GF-D8 (cell line): Measurements from ENCODE around the gene ANKH.
A peak's percentile ranks its signal among the peaks of the same experiment; 100 is the strongest.

Experiments used
- DNase-seq: peaks from one replicate; lab custom pipeline; 2025; lab: John Stamatoyannopoulos, UW

ANKH gene

DNA sequence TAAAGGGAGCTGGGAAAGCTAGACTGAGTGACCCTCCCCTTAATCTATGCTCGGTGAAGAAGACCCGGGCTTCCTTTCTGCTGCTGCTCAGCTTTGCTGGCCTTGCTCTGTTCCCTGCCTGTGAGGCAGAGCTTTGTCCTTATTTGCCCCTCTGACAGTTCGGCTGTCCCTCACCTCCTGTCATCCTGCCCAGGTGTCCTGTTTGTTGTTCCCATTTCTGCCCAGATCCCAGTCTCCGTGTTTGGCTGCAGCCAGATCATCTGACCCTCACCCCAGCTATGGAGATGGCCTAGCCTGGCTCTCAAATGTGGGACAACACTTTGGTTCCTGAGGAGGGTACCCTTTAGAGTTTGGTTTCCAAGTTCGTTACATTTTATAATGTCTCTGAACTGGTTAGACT, 186.8 kb downstream of the ANKH start:
- DNase-seq, result no peak

DNA sequence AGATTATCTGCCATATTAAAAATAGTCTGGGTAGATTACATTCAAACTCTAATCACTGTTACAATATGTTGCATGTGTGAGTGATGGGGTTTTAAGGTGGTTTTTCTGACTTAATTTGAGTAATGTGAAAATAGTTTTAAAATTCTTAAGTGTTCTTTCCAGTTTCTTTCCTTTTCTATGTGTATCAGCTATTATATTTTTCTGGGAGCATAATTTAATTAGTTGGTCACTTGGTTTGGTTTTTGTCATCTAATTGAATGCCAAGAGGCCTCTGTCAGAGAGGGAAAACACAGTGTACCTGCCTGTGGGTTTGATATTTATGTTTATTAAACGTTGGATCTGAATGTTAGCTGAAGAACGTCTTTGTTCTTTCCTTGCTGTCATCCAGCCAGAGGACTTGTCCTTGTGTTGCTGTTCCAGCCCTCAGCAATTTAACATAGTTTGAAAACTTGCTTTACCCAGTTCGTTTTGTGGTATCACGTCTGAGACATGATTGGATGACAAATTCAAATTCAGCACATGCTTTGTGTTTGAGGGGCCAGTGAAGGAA, 187.6 kb downstream of the ANKH start:
- no peak for DNase-seq

DNA sequence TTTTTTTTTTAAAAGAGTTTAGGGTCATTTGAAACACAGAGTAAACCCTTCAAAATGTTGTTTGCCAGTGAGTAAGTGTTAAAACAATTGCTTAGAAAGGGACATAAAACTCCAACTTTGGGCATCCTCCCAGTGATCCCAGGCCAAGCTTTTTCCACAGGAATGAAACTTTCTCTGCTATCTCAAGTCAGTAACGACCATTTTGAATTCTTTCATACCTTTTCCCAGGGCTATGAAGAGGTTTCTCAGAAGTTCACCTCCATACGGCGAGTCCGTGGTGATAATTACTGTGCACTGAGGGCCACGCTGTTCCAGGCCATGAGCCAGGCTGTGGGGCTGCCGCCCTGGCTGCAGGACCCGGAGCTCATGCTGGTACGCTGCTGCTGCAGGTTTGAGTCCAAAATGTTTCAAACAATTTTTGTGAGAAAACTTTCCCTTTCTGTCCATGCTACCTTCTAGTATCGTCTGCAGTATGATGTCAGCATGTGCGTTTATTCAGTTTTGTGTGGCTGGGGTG, 190.3 kb downstream of the ANKH start:
- DNase-seq, result no peak

DNA sequence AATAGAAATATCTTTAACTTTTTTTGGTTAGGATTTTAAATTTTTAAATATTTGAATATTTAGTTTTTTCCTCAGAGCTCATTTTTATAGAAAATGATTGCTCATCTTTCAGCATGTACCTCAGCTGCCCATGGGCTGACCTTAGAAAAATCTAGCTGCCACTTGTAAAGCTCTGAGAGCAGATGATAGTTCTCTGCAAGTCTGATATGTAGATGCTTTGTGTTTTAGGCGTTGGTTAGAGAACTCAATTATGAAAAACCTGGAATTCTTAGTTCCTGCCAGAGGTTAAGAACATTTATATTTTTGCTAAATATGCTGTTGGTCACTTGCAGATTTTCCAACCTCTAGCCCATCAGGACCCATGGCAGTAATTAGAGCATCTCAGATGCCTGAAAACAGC, 192.0 kb downstream of the ANKH start:
- no peak for DNase-seq

DNA sequence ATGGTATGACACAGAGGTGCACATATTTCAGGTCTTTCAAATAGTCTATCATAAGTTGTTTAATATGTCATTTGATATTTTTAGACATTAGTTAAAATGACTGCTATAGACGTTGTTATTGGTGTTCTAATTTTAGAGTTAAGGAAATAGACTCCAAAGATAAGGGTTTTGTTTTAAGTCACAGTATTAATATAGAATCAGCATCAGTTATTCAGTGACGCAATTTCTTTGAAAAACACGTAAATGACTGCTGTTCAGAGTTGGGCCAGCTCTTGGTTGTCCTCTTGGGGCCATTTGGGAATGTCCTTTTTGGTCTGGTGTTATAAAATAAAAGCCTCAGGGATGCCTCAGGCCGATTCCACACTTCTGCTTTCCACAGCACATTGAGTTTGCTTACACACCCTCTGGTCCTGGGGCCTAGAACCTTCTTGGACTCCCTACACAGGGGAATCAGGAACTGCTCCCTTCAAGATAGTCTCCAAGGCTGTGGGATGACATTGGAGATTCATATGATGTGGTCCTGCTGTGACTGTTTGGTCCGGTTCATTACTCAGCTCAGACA, 192.7 kb downstream of the ANKH start:
- no peak for DNase-seq

DNA sequence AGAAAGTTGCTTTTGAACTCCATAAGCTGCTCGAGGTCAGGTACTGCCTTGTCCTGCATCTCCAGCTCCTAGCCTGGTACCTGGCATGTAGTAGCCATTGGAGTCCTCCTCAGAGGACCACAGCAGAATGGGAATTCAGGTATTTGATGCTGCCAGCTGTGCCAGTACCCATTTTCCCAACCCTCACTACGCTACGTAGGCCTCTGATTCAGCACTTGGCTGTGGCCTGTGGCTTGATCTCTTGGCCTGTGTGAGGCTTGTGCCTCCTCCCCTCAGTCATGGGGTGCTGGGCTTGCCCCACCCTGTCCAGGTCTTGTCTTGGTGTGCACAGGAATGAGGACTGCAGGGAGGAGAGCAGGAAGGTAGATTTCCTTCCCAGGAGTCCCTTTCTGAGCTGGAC, 195.3 kb downstream of the ANKH start:
- peak; percentile 43 for DNase-seq

DNA sequence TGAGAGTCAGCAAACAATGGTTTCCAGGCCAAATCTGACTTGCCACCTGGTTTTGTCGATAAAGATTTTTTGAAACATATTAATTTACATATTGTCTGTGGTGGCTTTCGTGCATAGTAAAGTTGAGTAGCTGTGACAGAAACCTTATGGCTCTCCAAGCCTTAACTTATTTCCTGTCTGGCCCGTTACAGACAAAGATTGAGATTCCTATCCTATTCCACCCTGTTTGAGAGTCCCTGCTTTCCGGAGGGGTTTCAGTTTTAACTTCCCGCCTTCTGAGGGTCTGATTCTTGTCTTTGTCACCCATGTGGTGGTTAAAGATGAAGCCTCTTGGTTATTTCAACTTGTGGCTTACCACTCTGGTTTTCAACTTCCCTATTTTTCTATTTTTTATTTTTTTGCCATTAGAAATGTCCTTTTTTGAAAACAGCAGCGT, 195.7 kb downstream of the ANKH start:
- peak; percentile 61 for DNase-seq

DNA sequence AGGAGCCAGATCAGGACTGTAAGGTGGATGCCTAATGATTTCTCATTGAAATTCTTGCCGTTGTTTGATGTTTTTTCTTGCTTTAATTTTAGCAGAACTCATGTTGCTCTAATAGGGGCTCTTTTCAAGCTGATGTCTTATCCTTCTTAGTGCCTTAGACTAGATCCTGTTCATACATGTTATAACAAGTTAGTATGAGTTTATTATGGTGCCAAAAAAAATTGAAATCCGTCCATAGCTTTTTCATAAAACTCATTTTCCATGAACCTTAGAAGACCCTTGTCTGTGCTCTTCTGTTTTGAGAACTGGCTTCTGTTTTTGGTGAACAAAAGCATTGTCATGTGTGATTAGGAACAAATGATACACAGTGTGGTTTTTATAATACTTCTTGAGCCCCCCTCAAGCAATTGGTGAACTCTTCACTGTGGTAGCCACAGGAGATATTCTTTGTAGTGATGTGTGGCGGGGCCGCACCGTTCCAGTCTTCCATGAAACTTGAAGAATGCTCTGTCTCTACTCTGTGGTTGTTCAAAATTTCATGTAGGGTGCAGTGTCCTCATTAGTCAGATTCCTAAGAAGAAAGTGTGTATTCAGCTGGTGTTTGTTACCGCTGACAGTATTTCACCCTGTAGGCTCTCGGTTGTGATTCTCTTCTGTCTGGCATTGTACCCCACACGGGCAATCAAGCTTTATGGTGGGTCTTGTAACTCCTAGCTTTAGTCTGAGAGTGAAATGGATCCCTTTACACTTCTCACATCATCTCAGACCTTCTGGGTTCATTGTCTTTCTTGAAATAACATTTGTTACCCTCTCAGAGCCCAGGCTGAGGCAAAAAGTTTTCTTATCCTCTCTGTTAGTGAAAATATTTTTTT, 196.4 kb downstream of the ANKH start:
- no peak for DNase-seq

DNA sequence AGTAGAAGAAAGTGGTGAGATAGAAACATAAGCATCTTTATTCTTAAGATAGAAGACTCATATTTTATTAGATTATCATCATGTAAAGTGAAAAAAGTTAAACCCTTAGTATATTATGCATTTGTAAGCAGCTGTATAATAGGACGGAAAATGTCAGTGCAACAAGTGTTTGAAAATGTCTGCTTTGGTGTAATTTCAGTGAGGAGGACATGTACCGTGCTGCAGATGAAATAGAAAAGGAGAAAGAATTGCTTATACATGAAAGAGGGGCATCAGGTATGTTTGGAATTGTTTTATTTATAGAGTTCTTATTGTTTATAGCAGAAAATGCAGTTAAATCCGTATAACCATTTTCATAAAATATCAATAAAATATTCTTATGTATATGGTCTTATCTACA, 198.1 kb downstream of the ANKH start:
- DNase-seq, result no peak

DNA sequence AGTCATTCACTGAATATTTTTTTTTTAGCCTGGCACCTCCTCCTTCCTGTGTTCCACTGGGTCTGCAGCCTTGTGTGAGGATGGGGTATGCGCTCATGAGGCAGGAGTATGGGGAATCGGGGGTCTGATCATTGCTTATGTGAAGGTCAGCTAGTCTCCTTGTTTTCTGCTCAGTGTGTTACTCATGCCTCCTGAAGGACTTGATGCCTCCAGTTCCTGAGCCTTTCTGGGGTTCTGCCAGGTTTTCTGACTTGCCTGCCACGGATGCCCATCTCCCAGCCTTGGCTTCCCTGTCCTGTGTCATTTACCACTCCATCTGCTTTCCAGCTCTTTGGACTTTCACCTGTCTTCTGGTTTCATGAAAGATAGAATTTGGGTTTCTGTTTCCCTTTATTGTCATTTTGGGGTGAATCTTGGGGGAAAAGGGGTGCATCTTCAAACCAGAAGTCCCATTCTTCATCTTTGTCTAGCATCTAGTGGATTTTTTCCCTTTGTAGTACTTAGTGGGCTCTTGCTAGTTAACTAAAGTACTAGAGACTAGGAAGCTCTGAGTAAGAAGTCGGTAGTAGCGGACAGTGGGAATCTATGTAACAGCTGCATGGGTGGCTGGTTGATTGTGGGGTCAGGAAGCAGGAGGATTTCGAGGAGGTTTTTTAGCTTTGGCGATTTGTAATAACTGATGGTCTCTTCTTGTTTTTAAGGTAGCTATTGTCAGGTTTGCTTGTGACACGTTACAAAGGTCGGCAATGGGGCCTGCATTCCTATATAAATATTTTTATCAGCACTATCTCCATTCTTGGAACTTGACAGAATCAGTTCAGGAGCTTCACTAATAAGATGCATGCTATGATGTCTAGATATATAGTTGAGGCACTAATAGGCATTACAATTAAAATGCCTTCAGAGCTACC, 198.8 kb downstream of the ANKH start:
- DNase-seq, result no peak

DNA sequence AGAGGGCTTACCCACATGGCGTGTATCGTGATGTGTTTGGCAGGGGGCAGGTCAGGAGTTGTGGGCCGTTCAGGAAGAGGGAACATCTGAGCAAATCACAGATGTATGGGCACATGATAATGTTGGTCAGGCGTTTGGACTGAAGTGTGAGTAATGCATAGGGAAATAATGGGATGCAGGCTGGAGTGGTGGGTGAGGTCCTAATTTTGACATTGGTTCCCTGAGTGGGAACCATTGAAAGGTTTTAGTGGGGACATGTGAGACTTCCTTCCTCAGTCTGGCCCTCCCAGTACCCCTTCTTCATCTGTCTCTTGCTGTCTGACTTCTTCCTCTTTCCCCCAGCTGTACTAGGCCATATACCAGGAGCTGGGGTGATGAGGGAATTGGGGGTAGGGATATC, 199.5 kb downstream of the ANKH start:
- DNase-seq, result peak; percentile 5

DNA sequence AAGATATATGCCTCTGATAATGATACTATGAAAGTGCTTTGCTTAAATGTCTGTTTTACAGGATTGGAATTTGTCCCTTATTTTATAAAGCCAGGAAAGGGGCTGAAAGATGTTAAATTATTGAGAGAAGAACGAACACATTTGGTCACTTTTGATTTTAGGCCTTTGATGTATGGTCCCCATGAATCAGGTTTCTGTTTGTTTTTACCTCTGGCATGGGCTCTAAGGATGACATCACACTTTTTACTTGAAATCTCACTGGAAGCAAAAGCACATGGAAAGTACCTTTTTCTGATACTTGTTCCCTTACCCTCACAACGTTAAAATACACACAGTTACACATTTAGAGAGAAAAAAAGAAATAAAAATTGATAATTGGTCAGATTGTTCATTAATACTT, 200.2 kb downstream of the ANKH start:
- DNase-seq, result no peak

DNA sequence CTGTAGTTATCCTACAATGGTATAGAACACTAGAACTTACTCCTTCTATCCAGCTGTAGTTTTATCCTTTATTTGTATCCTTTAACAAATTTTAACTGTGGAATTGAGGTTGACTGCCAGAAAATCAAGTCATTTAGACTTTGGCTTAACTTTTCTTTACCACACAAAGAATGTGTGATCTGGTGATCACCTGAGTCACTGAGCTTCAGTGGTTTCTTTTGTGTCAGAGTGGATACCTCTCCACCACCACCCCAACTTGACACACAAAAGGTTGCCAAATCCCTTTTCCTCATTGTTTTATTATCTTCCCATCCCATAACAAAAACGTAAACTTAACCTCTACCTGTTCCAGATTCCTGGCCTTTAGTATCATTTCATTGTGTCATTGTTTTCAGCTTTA, 201.6 kb downstream of the ANKH start:
- no peak for DNase-seq

DNA sequence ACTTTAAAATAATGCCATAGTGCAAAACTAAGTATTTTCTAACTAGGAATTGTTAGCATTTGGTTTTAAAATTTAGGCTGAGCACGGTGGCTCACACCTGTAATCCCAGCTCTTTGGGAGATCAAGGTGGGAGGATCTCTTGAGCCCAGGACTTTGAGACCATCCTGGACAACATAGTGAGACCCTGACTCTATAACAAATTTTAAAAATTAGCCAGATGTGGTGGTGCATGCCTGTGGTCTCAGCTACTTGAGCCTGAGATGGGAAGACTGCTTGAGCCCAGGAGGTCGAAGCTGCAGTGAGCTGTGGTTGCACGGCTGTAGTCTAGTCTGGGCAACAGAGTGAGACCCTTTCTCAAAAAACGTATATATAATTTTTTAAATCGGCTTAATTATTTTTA, 202.2 kb downstream of the ANKH start:
- DNase-seq, result no peak

DNA sequence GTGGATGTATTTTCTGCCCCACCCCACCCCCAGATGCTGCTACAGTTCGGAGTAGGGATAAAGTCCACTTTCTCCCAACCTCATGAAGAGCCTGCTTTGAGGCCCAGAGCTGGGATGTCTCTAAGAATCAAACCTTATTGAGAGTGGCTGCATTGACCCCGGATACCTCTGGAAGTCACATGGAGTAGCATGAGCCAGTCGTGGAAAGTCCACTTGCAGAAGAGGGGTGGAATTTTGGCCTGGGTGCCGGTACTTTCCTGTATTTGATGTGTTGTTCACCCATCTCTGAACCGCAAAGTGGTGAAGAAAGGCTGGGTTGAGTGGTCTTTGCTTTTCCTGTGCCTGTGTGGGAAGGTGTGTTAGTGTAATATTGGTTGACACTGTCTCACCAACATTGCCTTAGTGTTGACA, 203.4 kb downstream of the ANKH start:
- no peak for DNase-seq

DNA sequence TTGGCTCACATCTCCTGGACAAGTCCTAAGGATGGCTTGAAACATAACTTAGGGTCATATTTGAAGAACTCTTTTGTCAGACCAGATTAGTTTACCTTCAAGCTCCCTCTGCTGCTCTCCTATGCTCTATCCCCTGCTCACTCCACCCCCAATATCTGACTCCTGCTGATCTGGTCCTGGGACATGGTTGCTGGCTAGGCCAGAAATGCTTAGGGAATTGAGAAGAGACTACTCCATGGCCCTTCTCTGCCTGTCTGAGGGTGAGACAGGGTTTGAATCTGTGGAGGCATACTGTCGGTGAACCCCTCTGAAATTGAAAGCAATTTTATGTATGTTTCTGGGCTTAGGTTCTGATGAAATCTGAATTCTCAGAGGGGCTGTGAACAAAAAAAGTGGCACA, 203.8 kb downstream of the ANKH start:
- DNase-seq, result no peak

DNA sequence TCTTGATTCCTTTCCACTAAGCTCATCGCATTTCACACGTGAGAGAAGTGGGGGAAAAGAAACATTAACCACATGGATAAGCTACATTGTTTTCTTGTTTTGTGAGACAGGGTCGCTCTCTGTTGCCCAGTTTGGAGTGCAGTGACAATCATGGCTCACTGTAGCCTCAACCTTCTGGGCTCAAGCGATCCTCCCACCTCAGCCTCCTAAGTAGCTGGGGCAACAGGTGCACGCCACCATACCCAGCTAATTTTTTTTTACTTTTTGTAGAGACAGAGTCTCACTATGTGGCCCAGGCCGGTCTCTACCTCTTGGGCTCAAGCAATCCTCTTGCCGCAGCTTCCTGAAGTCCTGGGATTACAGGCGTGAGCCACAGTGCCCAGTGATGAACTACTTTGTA, 204.3 kb downstream of the ANKH start:
- DNase-seq, result no peak

DNA sequence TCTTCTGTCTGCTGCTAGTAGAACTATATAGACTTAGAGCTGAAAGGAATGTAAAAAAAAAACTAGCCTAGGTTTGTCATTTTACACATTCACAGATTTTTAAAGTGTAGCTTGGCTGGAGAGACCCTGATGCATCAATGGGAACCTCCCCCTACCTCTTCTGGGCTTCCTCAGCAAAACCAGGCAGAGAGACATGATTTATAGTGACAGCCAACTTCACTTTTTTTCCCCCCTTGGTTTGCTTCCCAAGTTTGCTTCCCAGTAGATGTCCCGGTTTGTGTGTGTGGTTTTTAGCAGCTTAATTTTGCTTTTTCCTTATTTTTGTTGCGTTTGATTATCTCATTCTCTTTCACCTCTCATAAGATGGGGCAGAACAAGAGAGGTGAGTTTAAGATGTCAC, 205.2 kb downstream of the ANKH start:
- no peak for DNase-seq

DNA sequence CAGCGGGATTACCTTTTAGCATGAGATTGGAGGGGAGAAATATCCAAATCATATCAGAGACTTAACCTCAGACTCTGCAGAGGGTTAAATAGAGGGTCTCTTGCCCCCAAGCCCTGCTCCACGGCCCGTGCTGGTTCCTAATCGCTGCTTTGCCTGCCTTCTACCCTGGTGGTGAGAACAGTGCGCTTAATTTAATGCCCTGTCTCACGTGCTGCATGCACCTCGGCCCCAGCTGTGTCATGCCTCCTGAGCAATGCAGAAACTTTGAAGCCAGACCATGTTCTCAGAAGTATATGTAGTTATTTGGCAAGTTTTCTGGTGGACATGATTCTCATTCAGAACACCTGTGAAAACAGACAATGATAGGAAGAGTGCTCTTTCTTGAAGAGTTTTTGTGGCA, 205.6 kb downstream of the ANKH start:
- peak; percentile 4 for DNase-seq

DNA sequence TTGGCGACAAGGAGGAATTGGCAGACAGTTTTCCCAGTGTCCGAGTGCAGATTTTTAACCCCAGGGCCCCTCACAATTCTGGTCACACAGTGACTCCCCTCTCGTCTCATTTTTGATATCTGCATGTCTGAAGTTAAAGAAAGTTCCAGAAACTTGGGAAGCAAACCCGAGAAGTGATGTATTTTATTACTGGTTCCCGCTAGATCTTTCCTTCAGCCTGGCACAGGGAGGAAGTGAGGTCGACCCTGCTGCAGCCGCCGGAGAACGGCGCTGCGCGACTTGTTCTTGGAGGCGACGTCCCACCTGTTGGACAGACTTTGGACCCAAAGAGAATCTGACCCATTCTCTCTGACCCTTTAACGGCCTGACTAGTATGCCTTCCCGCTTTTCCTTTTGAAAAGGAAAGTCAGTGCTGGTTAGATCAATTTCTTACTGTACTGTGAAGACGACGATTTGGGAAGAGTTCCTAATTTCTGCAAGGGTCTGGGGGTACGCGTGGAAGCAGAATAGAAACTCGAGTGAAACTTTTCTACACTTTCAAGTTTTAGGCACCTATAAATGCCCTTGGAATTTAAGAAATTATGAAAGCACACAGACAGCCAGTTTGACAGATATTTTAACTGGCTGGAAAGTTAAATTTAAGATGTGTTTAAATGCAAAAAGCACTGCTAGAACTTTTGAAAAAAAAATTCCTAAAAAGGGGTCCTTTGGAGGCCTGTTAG, 206.3 kb downstream of the ANKH start:
- DNase-seq, result peak; percentile 15

DNA sequence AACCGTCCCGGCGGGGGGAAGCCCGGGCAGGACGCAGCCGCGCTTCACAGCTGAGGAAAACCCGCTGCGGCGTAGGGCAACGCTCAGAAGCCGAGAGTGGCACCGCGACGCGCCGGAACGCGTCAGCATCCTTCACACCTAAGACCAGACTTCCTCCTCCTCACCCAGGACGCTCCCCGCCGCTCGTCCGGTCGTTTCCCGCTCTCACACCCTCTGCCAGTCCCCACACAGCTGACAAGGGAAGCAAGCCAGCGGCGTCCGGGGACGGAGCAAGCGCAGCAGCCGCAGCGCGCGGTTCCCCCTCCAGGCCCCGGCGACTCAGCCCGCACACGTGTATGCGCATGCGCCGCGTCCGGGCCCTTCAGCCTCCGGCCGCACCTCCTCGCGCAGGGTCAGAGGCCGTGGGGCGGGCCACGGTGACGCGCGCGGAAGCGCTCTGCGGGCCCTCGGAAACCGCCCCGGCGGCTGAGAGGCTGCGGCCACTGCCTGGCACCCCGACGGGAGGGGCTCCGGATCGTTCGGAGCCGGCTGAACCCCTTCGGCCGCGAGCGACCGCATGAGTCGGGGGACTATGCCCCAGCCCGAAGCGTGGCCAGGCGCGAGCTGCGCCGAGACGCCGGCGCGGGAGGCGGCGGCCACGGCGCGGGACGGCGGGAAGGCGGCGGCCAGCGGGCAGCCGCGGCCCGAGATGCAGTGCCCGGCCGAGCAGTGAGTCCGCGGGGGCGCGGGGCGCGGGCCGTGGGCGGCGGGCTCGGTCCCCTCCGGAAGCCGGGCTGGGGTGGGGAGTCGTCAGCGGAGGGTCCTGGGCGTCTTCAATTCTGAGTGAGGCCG, 207.1 kb downstream of the ANKH start, which contains the start of gene OTULIN:
Gene OTULIN (plus strand): TSS at position 449 of the 831 bp plus-strand sequence. CDS start 108 bp downstream, at position 557.
- peak; percentile 85 for DNase-seq
